Measurements from ENCODE around the gene GLYR1.

DNA sequence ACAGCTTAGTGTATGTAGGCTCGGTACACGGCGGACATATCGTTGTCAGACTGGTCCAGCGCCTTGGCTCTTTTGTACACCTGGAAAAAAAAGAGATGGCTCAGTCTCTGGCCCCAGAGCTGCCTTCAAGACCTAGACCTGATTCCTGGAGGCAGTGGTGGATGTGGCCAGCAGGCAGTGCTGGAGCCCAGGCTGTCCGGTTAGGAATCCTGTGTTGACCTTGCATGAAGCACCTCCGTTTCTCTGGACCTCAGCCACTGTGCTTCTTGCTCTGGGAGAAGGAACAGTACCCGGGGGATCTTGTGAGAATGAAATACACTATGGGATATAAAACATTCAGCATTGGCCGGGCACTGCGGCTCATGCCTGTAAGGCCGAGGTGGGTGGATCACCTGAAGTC, 41.9 kb downstream of the GLYR1 start:
- TF ChIP-seq, protein P1, sequence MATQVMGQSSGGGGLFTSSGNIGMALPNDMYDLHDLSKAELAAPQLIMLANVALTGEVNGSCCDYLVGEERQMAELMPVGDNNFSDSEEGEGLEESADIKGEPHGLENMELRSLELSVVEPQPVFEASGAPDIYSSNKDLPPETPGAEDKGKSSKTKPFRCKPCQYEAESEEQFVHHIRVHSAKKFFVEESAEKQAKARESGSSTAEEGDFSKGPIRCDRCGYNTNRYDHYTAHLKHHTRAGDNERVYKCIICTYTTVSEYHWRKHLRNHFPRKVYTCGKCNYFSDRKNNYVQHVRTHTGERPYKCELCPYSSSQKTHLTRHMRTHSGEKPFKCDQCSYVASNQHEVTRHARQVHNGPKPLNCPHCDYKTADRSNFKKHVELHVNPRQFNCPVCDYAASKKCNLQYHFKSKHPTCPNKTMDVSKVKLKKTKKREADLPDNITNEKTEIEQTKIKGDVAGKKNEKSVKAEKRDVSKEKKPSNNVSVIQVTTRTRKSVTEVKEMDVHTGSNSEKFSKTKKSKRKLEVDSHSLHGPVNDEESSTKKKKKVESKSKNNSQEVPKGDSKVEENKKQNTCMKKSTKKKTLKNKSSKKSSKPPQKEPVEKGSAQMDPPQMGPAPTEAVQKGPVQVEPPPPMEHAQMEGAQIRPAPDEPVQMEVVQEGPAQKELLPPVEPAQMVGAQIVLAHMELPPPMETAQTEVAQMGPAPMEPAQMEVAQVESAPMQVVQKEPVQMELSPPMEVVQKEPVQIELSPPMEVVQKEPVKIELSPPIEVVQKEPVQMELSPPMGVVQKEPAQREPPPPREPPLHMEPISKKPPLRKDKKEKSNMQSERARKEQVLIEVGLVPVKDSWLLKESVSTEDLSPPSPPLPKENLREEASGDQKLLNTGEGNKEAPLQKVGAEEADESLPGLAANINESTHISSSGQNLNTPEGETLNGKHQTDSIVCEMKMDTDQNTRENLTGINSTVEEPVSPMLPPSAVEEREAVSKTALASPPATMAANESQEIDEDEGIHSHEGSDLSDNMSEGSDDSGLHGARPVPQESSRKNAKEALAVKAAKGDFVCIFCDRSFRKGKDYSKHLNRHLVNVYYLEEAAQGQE (IDR thresholded peaks at IDR 0.05): no peak
- TF ChIP-seq, protein P2, sequence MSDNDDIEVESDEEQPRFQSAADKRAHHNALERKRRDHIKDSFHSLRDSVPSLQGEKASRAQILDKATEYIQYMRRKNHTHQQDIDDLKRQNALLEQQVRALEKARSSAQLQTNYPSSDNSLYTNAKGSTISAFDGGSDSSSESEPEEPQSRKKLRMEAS (IDR thresholded peaks at IDR 0.05): no peak
- TF ChIP-seq TAF1 (conservative IDR thresholded peaks at IDR 0.05): no peak
- no peak for TF ChIP-seq SP1 (IDR thresholded peaks at IDR 0.05)
- TF ChIP-seq, protein P3, sequence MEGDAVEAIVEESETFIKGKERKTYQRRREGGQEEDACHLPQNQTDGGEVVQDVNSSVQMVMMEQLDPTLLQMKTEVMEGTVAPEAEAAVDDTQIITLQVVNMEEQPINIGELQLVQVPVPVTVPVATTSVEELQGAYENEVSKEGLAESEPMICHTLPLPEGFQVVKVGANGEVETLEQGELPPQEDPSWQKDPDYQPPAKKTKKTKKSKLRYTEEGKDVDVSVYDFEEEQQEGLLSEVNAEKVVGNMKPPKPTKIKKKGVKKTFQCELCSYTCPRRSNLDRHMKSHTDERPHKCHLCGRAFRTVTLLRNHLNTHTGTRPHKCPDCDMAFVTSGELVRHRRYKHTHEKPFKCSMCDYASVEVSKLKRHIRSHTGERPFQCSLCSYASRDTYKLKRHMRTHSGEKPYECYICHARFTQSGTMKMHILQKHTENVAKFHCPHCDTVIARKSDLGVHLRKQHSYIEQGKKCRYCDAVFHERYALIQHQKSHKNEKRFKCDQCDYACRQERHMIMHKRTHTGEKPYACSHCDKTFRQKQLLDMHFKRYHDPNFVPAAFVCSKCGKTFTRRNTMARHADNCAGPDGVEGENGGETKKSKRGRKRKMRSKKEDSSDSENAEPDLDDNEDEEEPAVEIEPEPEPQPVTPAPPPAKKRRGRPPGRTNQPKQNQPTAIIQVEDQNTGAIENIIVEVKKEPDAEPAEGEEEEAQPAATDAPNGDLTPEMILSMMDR (IDR thresholded peaks at IDR 0.05; ENCODE audit: low read depth, low read length, missing input control): no peak
- TF ChIP-seq, protein P4, sequence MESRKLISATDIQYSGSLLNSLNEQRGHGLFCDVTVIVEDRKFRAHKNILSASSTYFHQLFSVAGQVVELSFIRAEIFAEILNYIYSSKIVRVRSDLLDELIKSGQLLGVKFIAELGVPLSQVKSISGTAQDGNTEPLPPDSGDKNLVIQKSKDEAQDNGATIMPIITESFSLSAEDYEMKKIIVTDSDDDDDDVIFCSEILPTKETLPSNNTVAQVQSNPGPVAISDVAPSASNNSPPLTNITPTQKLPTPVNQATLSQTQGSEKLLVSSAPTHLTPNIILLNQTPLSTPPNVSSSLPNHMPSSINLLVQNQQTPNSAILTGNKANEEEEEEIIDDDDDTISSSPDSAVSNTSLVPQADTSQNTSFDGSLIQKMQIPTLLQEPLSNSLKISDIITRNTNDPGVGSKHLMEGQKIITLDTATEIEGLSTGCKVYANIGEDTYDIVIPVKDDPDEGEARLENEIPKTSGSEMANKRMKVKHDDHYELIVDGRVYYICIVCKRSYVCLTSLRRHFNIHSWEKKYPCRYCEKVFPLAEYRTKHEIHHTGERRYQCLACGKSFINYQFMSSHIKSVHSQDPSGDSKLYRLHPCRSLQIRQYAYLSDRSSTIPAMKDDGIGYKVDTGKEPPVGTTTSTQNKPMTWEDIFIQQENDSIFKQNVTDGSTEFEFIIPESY (IDR thresholded peaks at IDR 0.05): no peak
- no peak for TF ChIP-seq RAD21 (IDR thresholded peaks at IDR 0.05)
- no peak for TF ChIP-seq GABPA (IDR thresholded peaks at IDR 0.05 in 1 of 2, conservative IDR thresholded peaks at IDR 0.05 in 1 of 2)
- TF ChIP-seq, protein P5, sequence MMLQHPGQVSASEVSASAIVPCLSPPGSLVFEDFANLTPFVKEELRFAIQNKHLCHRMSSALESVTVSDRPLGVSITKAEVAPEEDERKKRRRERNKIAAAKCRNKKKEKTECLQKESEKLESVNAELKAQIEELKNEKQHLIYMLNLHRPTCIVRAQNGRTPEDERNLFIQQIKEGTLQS (IDR thresholded peaks at IDR 0.05): no peak
- no peak for TF ChIP-seq YY1 (IDR thresholded peaks at IDR 0.05)
- no peak for TF ChIP-seq RXRA (IDR thresholded peaks at IDR 0.05)
- no peak for TF ChIP-seq FOXA1 (IDR thresholded peaks at IDR 0.05)
